Psoas muscle (tissue), 8 donors: ENCODE measurements around the gene MPHOSPH9. TPM values are rescaled to one million over a fixed set of nuclear protein-coding genes. Genes with fewer than 3 reads are reported as not detected.

ENCODE experiments used
- ATAC-seq, 4 donors: fragments of 200-7000 bp; cut with Tn5 transposase; one replicate each; pipeline ENCODE4 v1.9.1; 2020; ENCODE audit warnings: moderate library complexity in 3 of 4, mild to moderate bottlenecking in 2 of 4
- DNase-seq, 2 donors: peaks; one replicate each; pipeline ENCODE4 v3.0.0-alpha.2; 2020
- H3K27ac ChIP-seq: fragments of 200-600 bp; one replicate; pipeline ENCODE4 v1.8.0; 2022
- H3K27me3 ChIP-seq, 3 donors: fragments of 200-600 bp in 1 of 3; one replicate each; pipeline versions ENCODE4 v1.6.1 to v1.8.0; 2013 to 2022; ENCODE audit warnings: low read length in 2 of 3, mild to moderate bottlenecking in 2 of 3, moderate library complexity in 1 of 3; ENCODE audit not compliant: insufficient read depth in 3 of 3
- H3K36me3 ChIP-seq, 2 donors: fragments of 200-600 bp in 1 of 2; one replicate each; pipeline versions ENCODE4 v1.6.1 to v1.8.0; 2013 to 2022; ENCODE audit warnings: low read depth in 1 of 2, mild to moderate bottlenecking in 1 of 2, moderate library complexity in 1 of 2; ENCODE audit not compliant: insufficient read depth in 1 of 2
- H3K4me1 ChIP-seq: fragments of 200-600 bp; one replicate; pipeline ENCODE4 v1.8.0; 2022
- H3K4me3 ChIP-seq: fragments of 200-600 bp; one replicate; pipeline ENCODE4 v1.8.0; 2022; ENCODE audit warnings: mild to moderate bottlenecking
- H3K9me3 ChIP-seq: fragments of 200-600 bp; one replicate; pipeline ENCODE4 v1.8.0; 2022
- WGBS, 3 donors: extraction: QIAGEN DNeasy Blood & Tissue Kit; methylation state at CpG; one replicate each; pipeline versions ENCODE4 v1.1.6 to v1.1.7; 2013; 5-methylcytosine and 5-hydroxymethylcytosine counted together
- intact Hi-C, 2 donors: fragments of 100-400 bp; cut with DNase I; formaldehyde crosslinking; loops; one replicate each; pipeline versions ENCODE4 v1.11.0 to v1.14.2; 2022
- polyA plus RNA-seq, 3 donors: library from polyadenylated mRNA; stranded (reverse); fragments of 200-250 nt; gene quantifications; one replicate each; pipeline ENCODE4 v1.2.3, GENCODE V29; 2013
- total RNA-seq, 4 donors: library from RNA; stranded (reverse); fragmentation: NEBNext Ultra II Directional in 2 of 4; extraction: Animal tissue kit (Norgen Biotek cat#: 25700) in 2 of 4; gene quantifications; one replicate each; pipeline versions ENCODE4 v1.2.1 to v1.2.4, GENCODE V29; 2021 to 2023
- TF ChIP-seq, protein P1 (sequence below): fragments of 200-600 bp; IDR thresholded peaks from one replicate; pipeline ENCODE4 v1.8.0; 2022; ENCODE audit warnings: antibody characterized with exemption
- donor health status: healthy with polysubstance abuse.
- donor health status: DM: no; HTN: no; CAD: no; lungs with moderate emphysema.
- donor health status: Bipolar disorder and iron deficiency.
- donor health status: healthy.
- donor health status: DM: yes; HTN: yes; CAD: no.
- donor health status: DM: no; HTN: no; CAD: no.
- donor health status: DM: no; HTN: no; CAD: no.
- donor health status: DM: yes; HTN: yes; CAD: no.

MPHOSPH9 gene
- total and polyA plus RNA-seq, 7 donors: 3.2 to 14.4 (median 8.7) TPM

DNA sequence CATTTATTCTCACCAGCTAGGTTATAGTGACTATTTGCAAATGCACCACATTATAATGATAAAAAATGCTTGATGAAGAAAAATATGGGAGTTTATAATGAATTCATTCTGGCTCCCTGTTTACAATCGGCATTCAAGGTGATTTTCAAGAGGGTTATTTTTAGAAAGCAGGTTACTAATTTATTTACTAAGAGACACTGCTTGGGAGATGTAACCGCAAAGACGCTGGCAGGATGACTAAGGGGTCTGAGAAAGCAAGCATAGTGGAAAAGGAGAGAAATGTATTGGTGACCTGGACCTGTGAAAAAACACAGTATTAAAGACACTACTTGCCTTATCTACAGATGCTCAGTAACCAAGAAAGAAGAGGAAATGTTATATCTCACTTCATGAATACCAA is 68.7 kb downstream of the MPHOSPH9 start:
- ATAC-seq: no peak
- Histone ChIP-seq H3K36me3 (peaks cover 0 to 80% of the 10 kb centered on the region in 2 donors), H3K27ac (no peak overlapping the region), H3K9me3 (no peaks in the 10 kb centered on the region), H3K4me1 (no peaks in the 10 kb centered on the region), H3K4me3 (no peak overlapping the region), H3K27me3 (no peaks in the 10 kb centered on the region)
- intact Hi-C loops: no loop called here
- WGBS, 3 donors: 85 to 95% (median 88%) methylated on average over 3 of the region's 3 CpGs
- no peak for DNase-seq
- TF ChIP-seq, protein P1, sequence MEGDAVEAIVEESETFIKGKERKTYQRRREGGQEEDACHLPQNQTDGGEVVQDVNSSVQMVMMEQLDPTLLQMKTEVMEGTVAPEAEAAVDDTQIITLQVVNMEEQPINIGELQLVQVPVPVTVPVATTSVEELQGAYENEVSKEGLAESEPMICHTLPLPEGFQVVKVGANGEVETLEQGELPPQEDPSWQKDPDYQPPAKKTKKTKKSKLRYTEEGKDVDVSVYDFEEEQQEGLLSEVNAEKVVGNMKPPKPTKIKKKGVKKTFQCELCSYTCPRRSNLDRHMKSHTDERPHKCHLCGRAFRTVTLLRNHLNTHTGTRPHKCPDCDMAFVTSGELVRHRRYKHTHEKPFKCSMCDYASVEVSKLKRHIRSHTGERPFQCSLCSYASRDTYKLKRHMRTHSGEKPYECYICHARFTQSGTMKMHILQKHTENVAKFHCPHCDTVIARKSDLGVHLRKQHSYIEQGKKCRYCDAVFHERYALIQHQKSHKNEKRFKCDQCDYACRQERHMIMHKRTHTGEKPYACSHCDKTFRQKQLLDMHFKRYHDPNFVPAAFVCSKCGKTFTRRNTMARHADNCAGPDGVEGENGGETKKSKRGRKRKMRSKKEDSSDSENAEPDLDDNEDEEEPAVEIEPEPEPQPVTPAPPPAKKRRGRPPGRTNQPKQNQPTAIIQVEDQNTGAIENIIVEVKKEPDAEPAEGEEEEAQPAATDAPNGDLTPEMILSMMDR: no peak

DNA sequence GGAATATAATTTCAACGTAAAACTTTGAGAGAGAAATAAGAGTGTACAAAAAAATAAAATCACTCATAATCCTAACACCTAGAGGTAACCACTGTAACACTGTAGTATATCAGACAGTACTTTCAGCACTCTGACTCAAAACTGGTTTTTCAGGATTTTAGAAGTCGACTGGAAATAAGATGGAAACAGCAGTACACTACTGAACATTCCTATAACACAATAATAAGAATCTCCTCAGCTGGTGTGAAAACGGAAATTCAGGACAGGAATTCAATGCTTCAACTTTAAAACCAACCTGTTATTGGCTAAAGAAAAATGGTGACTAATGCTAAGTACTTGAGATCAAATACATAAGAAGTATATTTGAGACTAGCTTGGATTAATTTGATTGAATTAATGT is 69.7 kb downstream of the MPHOSPH9 start:
- no peak overlapping the region for H3K27ac ChIP-seq
- no peaks in the 10 kb centered on the region for H3K9me3 ChIP-seq
- DNase-seq: no peak
- TF ChIP-seq, protein P1: no peak
- no peaks in the 10 kb centered on the region for H3K27me3 ChIP-seq
- intact Hi-C loops: no loop called here
- no peaks in the 10 kb centered on the region for H3K4me1 ChIP-seq
- 85 to 92% (median 90%) methylated on average over 3 of the region's 3 CpGs for WGBS, 3 donors
- H3K4me3 ChIP-seq: no peak overlapping the region
- H3K36me3 ChIP-seq: peaks cover 0 to 87% of the 10 kb centered on the region in 2 donors
- ATAC-seq: no peak

DNA sequence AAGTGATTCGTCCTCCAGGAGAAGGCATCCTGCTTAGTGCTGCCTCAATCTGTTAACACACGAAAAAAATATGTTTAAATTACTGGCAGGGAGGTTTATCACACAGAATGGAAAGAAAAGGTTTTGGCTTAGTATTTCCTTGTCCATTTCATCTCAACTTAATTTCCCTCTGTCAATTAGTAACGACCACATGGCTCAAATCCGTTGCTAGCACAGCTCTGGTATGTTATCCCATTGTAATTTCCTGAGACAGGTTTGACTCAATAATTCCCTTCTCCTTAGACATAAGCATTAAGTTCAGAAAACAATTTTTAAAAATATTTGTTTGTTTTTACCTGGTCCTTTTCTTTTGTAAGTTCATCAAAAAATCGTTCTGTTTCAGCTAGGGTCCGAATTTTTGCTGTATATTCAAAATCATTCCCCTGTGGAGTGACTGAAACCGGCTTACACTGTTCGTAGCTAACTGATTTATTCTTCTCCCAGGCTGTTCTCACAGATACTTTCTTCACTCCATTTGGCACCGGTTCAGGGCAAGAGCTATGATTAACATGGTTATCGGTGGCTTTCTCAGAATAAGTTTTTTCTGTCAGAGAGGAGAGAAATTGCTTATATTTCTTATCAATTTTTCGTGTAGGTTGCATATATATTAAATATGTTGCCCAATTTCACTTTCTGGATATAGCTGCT is 72.0 kb downstream of the MPHOSPH9 start:
- intact Hi-C loops: no loop called here
- Histone ChIP-seq H3K9me3 (no peaks in the 10 kb centered on the region), H3K27ac (no peak overlapping the region), H3K4me3 (no peak overlapping the region), H3K4me1 (no peaks in the 10 kb centered on the region), H3K27me3 (no peaks in the 10 kb centered on the region), H3K36me3 (peaks cover 0 to 89% of the 10 kb centered on the region in 2 donors)
- DNase-seq: no peak
- WGBS, 3 donors: 70 to 79% (median 71%) methylated on average over 11 of the region's 11 CpGs
- TF ChIP-seq, protein P1: no peak
- ATAC-seq: no peak

GRCh38 chr12:123153906-123154305 is 79.0 kb downstream of the MPHOSPH9 start:
- H3K36me3 ChIP-seq: peaks cover 0 to 26% of the 10 kb centered on the region in 2 donors
- H3K9me3 ChIP-seq: no peaks in the 10 kb centered on the region
- TF ChIP-seq, protein P1: no peak
- peaks cover 7% of the 10 kb centered on the region for H3K4me1 ChIP-seq
- DNase-seq (no peak), ATAC-seq (no peak)
- no peak overlapping the region for H3K4me3 ChIP-seq
- H3K27ac ChIP-seq: no peak overlapping the region
- WGBS, 3 donors: 54 to 59% (median 56%) methylated on average over 2 of the region's 2 CpGs
- no peaks in the 10 kb centered on the region for H3K27me3 ChIP-seq
- intact Hi-C loops: loop anchor here in 1 of 2 donors (5.0 kb wide), 1 partner anchor 172 kb away; the partner anchor contains the start of gene ARL6IP4
